Smooth muscle cell (in vitro differentiated cells): Measurements from ENCODE around the gene ARHGEF11. TPM values are rescaled to one million over a fixed set of nuclear protein-coding genes. Genes with fewer than 3 reads are reported as not detected.

Experiments used
- DNase-seq: peaks from one replicate; lab custom pipeline; 2025; ENCODE audit not compliant: unreplicated experiment; lab: John Stamatoyannopoulos, UW
- H2AFZ ChIP-seq: fragments of 200-600 bp; sonication (generic); 2 replicates; pipeline ENCODE4 v1.6.0; 2016; ENCODE audit warnings: antibody characterized with exemption, low read depth, mild to moderate bottlenecking
- H3F3A ChIP-seq: fragments of 200-600 bp; sonication (generic); 2 replicates; pipeline ENCODE4 v1.6.0; 2017; ENCODE audit warnings: antibody characterized with exemption, low read depth
- H3K27ac ChIP-seq: fragments of 200-600 bp; sonication (generic); 2 replicates; pipeline ENCODE4 v1.5.1; 2016; ENCODE audit warnings: low read depth, mild to moderate bottlenecking
- H3K27me3 ChIP-seq: fragments of 200-600 bp; sonication (generic); 2 replicates; pipeline ENCODE4 v1.6.1; 2016; ENCODE audit warnings: low read depth, mild to moderate bottlenecking
- H3K36me3 ChIP-seq: fragments of 200-600 bp; sonication (generic); 2 replicates; pipeline ENCODE4 v1.5.1; 2016; ENCODE audit warnings: low read depth
- H3K4me1 ChIP-seq: fragments of 200-600 bp; sonication (generic); 2 replicates; pipeline ENCODE4 v1.5.1; 2016; ENCODE audit warnings: low read depth
- H3K4me2 ChIP-seq: fragments of 200-600 bp; sonication (generic); 2 replicates; pipeline ENCODE4 v1.6.0; 2016; ENCODE audit warnings: mild to moderate bottlenecking
- H3K4me3 ChIP-seq: fragments of 200-600 bp; sonication (generic); 2 replicates; pipeline ENCODE4 v1.5.1; 2016; ENCODE audit warnings: mild to moderate bottlenecking
- H3K79me2 ChIP-seq: fragments of 200-600 bp; sonication (generic); 2 replicates; pipeline ENCODE4 v1.6.0; 2016; ENCODE audit warnings: low read depth, mild to moderate bottlenecking
- H3K9ac ChIP-seq: fragments of 200-600 bp; sonication (generic); 2 replicates; pipeline ENCODE4 v1.6.0; 2016; ENCODE audit warnings: low read depth
- H3K9me3 ChIP-seq: fragments of 200-600 bp; sonication (generic); replicated peaks from 2 replicates; pipeline ENCODE4 v1.5.1; 2016; ENCODE audit warnings: low read depth
- H4K20me1 ChIP-seq: fragments of 200-600 bp; sonication (generic); 2 replicates; pipeline ENCODE4 v1.6.0; 2016; ENCODE audit warnings: low read depth
- CTCF ChIP-seq: fragments of 200-600 bp; sonication (generic); IDR thresholded peaks from 2 replicates; pipeline ENCODE4 v1.5.1; 2017; ENCODE audit warnings: borderline replicate concordance, mild to moderate bottlenecking, antibody characterized with exemption; ENCODE audit not compliant: insufficient read depth, poor library complexity, severe bottlenecking
- WGBS: methylation state at CpG from one replicate; pipeline ENCODE4 v1.1.7; 2016; ENCODE audit warnings: low lambda C conversion rate; 5-methylcytosine and 5-hydroxymethylcytosine counted together
- polyA plus RNA-seq: library from polyadenylated mRNA; unstranded; fragments of >200 nt; fragmentation: Nextera tagmentation; extraction: Ambion mirVana; gene quantifications from 2 replicates; pipeline ENCODE4 v1.2.1, GENCODE V29; 2016
- total RNA-seq: library from RNA; depleted of rRNA; stranded (reverse); fragments of >200 nt; gene quantifications from 2 replicates; pipeline ENCODE4 v1.2.3, GENCODE V29; 2014

The ARHGEF11 gene
- total and polyA plus RNA-seq, 2 experiments from 2014 or later, result 15.1 to 20.1 TPM

- Histone ChIP-seq H3K27ac (no peak overlapping the region), H3K4me3 (no peak overlapping the region), H3K36me3 (no peaks in the 10 kb centered on the region), H3K4me1 (no peaks in the 10 kb centered on the region), H3K4me2 (no peak overlapping the region), H3K79me2 (no peaks in the 10 kb centered on the region), H3F3A (no peaks in the 10 kb centered on the region), H3K9me3 (no peaks in the 10 kb centered on the region), H3K9ac (no peak overlapping the region), H4K20me1 (no peaks in the 10 kb centered on the region), H3K27me3 (no peaks in the 10 kb centered on the region), H2AFZ (no peak overlapping the region)
- no peak for TF ChIP-seq CTCF
- 93% methylated on average over 2 of the region's 3 CpGs for WGBS
- no peak for DNase-seq
Measured at GRCh38 chr1:156942176-156942575, 103.4 kb downstream of the ARHGEF11 start.

- H3K27me3 ChIP-seq, result no peaks in the 10 kb centered on the region
- H3K27ac ChIP-seq, result no peak overlapping the region
- H4K20me1 ChIP-seq, result no peaks in the 10 kb centered on the region
- H3K4me2 ChIP-seq, result no peak overlapping the region
- DNase-seq, result no peak
- TF ChIP-seq CTCF, result no peak
- WGBS, result over 99% methylated on average over 10 of the region's 10 CpGs
- H3K9ac ChIP-seq, result no peak overlapping the region
- no peaks in the 10 kb centered on the region for H3K36me3 ChIP-seq
- no peak overlapping the region for H2AFZ ChIP-seq
- no peaks in the 10 kb centered on the region for H3K4me1 ChIP-seq
- no peaks in the 10 kb centered on the region for H3F3A ChIP-seq
- no peaks in the 10 kb centered on the region for H3K79me2 ChIP-seq
- no peak overlapping the region for H3K4me3 ChIP-seq
- no peaks in the 10 kb centered on the region for H3K9me3 ChIP-seq
Measured at GRCh38 chr1:156941675-156942074, 103.9 kb downstream of the ARHGEF11 start.

- Histone ChIP-seq H3F3A (no peaks in the 10 kb centered on the region), H3K9ac (no peak overlapping the region), H2AFZ (no peak overlapping the region), H3K27ac (no peak overlapping the region), H3K79me2 (no peaks in the 10 kb centered on the region), H3K9me3 (no peaks in the 10 kb centered on the region), H3K4me1 (no peaks in the 10 kb centered on the region), H3K36me3 (no peaks in the 10 kb centered on the region), H3K4me3 (no peak overlapping the region), H4K20me1 (no peaks in the 10 kb centered on the region), H3K27me3 (no peaks in the 10 kb centered on the region), H3K4me2 (no peak overlapping the region)
- TF ChIP-seq CTCF, result no peak
- DNase-seq, result no peak
- WGBS, result 98% methylated on average over 13 of the region's 13 CpGs
Measured at GRCh38 chr1:156939786-156940334, 105.7 kb downstream of the ARHGEF11 start.

- H3K36me3 ChIP-seq, result no peaks in the 10 kb centered on the region
- H3K4me3 ChIP-seq, result no peak overlapping the region
- H4K20me1 ChIP-seq, result no peaks in the 10 kb centered on the region
- WGBS, result 96% methylated on average over 7 of the region's 7 CpGs
- no peaks in the 10 kb centered on the region for H3K79me2 ChIP-seq
- H3K4me1 ChIP-seq, result no peaks in the 10 kb centered on the region
- H3F3A ChIP-seq, result no peaks in the 10 kb centered on the region
- no peak for TF ChIP-seq CTCF
- H3K4me2 ChIP-seq, result no peak overlapping the region
- no peak overlapping the region for H2AFZ ChIP-seq
- no peak overlapping the region for H3K9ac ChIP-seq
- DNase-seq, result no peak
- H3K27me3 ChIP-seq, result no peaks in the 10 kb centered on the region
- H3K27ac ChIP-seq, result no peak overlapping the region
- no peaks in the 10 kb centered on the region for H3K9me3 ChIP-seq
Measured at GRCh38 chr1:156938813-156939212, 106.7 kb downstream of the ARHGEF11 start.
